ENCODE measurements around the gene LTB4R2. TPM values are rescaled to one million over a fixed set of nuclear protein-coding genes. Genes with fewer than 3 reads are reported as not detected.

Gene LTB4R2
- total and polyA plus RNA-seq, 2 experiments from 2014 or later: 0.40 to 12.6 TPM

- TF ChIP-seq, protein P1, sequence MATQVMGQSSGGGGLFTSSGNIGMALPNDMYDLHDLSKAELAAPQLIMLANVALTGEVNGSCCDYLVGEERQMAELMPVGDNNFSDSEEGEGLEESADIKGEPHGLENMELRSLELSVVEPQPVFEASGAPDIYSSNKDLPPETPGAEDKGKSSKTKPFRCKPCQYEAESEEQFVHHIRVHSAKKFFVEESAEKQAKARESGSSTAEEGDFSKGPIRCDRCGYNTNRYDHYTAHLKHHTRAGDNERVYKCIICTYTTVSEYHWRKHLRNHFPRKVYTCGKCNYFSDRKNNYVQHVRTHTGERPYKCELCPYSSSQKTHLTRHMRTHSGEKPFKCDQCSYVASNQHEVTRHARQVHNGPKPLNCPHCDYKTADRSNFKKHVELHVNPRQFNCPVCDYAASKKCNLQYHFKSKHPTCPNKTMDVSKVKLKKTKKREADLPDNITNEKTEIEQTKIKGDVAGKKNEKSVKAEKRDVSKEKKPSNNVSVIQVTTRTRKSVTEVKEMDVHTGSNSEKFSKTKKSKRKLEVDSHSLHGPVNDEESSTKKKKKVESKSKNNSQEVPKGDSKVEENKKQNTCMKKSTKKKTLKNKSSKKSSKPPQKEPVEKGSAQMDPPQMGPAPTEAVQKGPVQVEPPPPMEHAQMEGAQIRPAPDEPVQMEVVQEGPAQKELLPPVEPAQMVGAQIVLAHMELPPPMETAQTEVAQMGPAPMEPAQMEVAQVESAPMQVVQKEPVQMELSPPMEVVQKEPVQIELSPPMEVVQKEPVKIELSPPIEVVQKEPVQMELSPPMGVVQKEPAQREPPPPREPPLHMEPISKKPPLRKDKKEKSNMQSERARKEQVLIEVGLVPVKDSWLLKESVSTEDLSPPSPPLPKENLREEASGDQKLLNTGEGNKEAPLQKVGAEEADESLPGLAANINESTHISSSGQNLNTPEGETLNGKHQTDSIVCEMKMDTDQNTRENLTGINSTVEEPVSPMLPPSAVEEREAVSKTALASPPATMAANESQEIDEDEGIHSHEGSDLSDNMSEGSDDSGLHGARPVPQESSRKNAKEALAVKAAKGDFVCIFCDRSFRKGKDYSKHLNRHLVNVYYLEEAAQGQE (IDR thresholded peaks at IDR 0.05; ENCODE audit: unreplicated experiment): no peak
- TF ChIP-seq EZH2phosphoT487 (IDR thresholded peaks at IDR 0.05; ENCODE audit: unreplicated experiment): no peak
- no peak for TF ChIP-seq ZNF331 (CRISPR knock-in tag; IDR thresholded peaks at IDR 0.05; ENCODE audit: low read depth)
- TF ChIP-seq POLR2AphosphoS5 (IDR thresholded peaks at IDR 0.05; ENCODE audit: low read depth): no peak
- TF ChIP-seq, protein P2, sequence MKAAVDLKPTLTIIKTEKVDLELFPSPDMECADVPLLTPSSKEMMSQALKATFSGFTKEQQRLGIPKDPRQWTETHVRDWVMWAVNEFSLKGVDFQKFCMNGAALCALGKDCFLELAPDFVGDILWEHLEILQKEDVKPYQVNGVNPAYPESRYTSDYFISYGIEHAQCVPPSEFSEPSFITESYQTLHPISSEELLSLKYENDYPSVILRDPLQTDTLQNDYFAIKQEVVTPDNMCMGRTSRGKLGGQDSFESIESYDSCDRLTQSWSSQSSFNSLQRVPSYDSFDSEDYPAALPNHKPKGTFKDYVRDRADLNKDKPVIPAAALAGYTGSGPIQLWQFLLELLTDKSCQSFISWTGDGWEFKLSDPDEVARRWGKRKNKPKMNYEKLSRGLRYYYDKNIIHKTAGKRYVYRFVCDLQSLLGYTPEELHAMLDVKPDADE (IDR thresholded peaks at IDR 0.05): no peak
- TF ChIP-seq NANOG (IDR thresholded peaks at IDR 0.05; ENCODE audit: borderline replicate concordance): no peak
Measured at GRCh38 chr14:24356208-24356607, 46.3 kb downstream of the LTB4R2 start (continued).

GRCh38 chr14:24360281-24360680 is 50.3 kb downstream of the LTB4R2 start:
- H3K4me1 ChIP-seq (ENCODE audit: insufficient read depth): 0 out of 2 replicates have a peak, but pooled peaks cover 3% of the 10 kb centered on the region
- H3K36me3 ChIP-seq (ENCODE audit: insufficient read depth): no peaks in the 10 kb centered on the region
- H3K79me2 ChIP-seq (replicated peaks; ENCODE audit: insufficient read depth): no peaks in the 10 kb centered on the region
- Mint-ChIP-seq H3K27me3 (ENCODE audit: insufficient read depth, low read depth, poor library complexity) (peaks cover 20% of the 10 kb centered on the region), H3K36me3 (ENCODE audit: low read depth) (no peaks in the 10 kb centered on the region), H3K4me1 (peaks cover 3% of the 10 kb centered on the region), H3K27ac (no peak overlapping the region), H3K9me3 (no peaks in the 10 kb centered on the region; the same call in 2 of the 3 replicates), H3K4me3 (no peak overlapping the region)
- no peaks in the 10 kb centered on the region for H3F3A ChIP-seq (replicated peaks; ENCODE audit: low read depth)
- DNase-seq (ENCODE audit: low spot score): no peak
- H3K9me2 ChIP-seq (ENCODE audit: insufficient read depth): no peaks in the 10 kb centered on the region
- H3K4me2 ChIP-seq: no peak overlapping the region
- no peaks in the 10 kb centered on the region; the same call in 1 of the 2 replicates for H4K20me1 ChIP-seq (replicated peaks; ENCODE audit: insufficient read depth)
- no peak for ATAC-seq
- peaks cover 63% of the 10 kb centered on the region for H3K27me3 ChIP-seq (ENCODE audit: insufficient read depth)
- H3K4me3 ChIP-seq: no peak overlapping the region
- H3K27ac ChIP-seq (ENCODE audit: low read depth): no peak overlapping the region
- H2AFZ ChIP-seq: no peak overlapping the region
- no peak for TF ChIP-seq CREB1 (CRISPR knock-in tag; IDR thresholded peaks at IDR 0.05; ENCODE audit: low read depth)
- TF ChIP-seq ZNF462 (CRISPR knock-in tag; IDR thresholded peaks at IDR 0.05): no peak
- TF ChIP-seq, protein P2 (IDR thresholded peaks at IDR 0.05): no peak
- TF ChIP-seq CTCF (conservative IDR thresholded peaks at IDR 0.05; ENCODE audit: low read depth in 2 of 2): no peak

Measured in GM23338 (cell line).